ENCODE results near the gene APMAP. TPM values are rescaled to one million over a fixed set of nuclear protein-coding genes. Genes with fewer than 3 reads are reported as not detected.

APMAP gene
- total RNA-seq, 2 experiments from 2014 or later = 45.5 to 46.6 TPM

DNA sequence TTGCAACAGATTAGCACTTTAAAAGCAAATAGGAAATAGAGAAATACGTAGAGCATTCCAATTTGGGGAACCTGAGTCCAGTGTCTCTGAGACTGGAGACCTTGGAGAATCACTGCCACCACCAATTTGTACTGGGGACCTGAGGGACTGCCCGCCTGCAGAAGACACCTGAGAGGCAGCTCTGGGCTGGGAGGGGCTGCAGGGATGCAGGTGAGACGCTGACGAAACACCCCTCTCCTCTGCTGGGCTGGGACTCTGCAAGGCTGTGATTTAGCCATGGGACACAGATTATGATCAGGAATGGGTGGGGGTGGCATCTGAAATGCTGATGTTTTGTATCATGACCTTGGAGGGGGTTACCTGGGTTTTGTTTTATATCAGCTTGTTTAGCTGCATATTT lies 7.0 kb upstream of the APMAP start:
- Mint-ChIP-seq H3K27ac (no peak overlapping the region), H3K9me3 (no peaks in the 10 kb centered on the region), H3K36me3 (peaks cover 13% of the 10 kb centered on the region), H3K4me1 (ENCODE audit: low read depth) (peaks cover 10% of the 10 kb centered on the region), H3K4me3 (no peak overlapping the region), H3K27me3 (no peaks in the 10 kb centered on the region)
- ChIA-PET CTCF (interaction anchor here (0.5 to 3.1 kb wide), 3 partner anchors 35 to 180 kb away, joined by 3 to 18 read pairs (median 12); no protein-coding TSS in a partner anchor), POLR2A (no interaction called here)
- intact Hi-C loops (cut with micrococcal nuclease) = loop anchor here (10.0 kb wide), 1 partner anchor 315 kb away; no protein-coding TSS in a partner anchor
- no peak for DNase-seq

- CTCF ChIA-PET = interaction anchor here (1.2 to 3.1 kb wide), 4 partner anchors 65 to 400 kb away, joined by 4 to 18 read pairs (median 8); no protein-coding TSS in a partner anchor
- Mint-ChIP-seq H3K4me3 (no peak overlapping the region), H3K9me3 (no peaks in the 10 kb centered on the region), H3K36me3 (peaks cover 10% of the 10 kb centered on the region), H3K27ac (no peak overlapping the region), H3K27me3 (no peaks in the 10 kb centered on the region), H3K4me1 (ENCODE audit: low read depth) (peaks cover 15% of the 10 kb centered on the region)
- intact Hi-C loops (cut with micrococcal nuclease) = loop anchor here (10.0 kb wide), 1 partner anchor 316 kb away; no protein-coding TSS in a partner anchor
- DNase-seq = no peak
- POLR2A ChIA-PET = no interaction called here
These were observed 6.3 kb upstream of the APMAP start for GRCh38 chr20:24998631-24999445.

- Mint-ChIP-seq H3K36me3 (peaks cover 7% of the 10 kb centered on the region), H3K9me3 (no peaks in the 10 kb centered on the region), H3K27me3 (no peaks in the 10 kb centered on the region), H3K27ac (no peak overlapping the region), H3K4me1 (ENCODE audit: low read depth) (peaks cover 20% of the 10 kb centered on the region), H3K4me3 (no peak overlapping the region)
- intact Hi-C loops (cut with micrococcal nuclease) = loop anchor here (10.0 kb wide), 1 partner anchor 317 kb away; no protein-coding TSS in a partner anchor
- no peak for DNase-seq
- POLR2A ChIA-PET = no interaction called here
- CTCF ChIA-PET = interaction anchor here (1.2 to 3.1 kb wide), 4 partner anchors 65 to 401 kb away, joined by 4 to 18 read pairs (median 8); no protein-coding TSS in a partner anchor
These were observed 5.6 kb upstream of the APMAP start for GRCh38 chr20:24998121-24998520.

- no peaks in the 10 kb centered on the region for H3K27me3 Mint-ChIP-seq
- peaks cover 24% of the 10 kb centered on the region for H3K4me1 Mint-ChIP-seq (ENCODE audit: low read depth)
- no peak overlapping the region for H3K4me3 Mint-ChIP-seq
- peaks cover 3% of the 10 kb centered on the region for H3K36me3 Mint-ChIP-seq
- ChIA-PET POLR2A (no interaction called here), CTCF (interaction anchor here (0.7 to 4.7 kb wide), 8 partner anchors 13 to 402 kb away, joined by 3 to 92 read pairs (median 6); partner anchors contain the start of gene ACSS1)
- no peak for DNase-seq
- H3K9me3 Mint-ChIP-seq = no peaks in the 10 kb centered on the region
- intact Hi-C loops (cut with micrococcal nuclease) = loop anchor here (10.0 kb wide), 1 partner anchor 318 kb away; no protein-coding TSS in a partner anchor
- no peak overlapping the region for H3K27ac Mint-ChIP-seq
These were observed 4.2 kb upstream of the APMAP start for GRCh38 chr20:24996449-24997377.

GRCh38 chr20:24995741-24996448 lies 3.3 kb upstream of the APMAP start:
- peaks cover 3% of the 10 kb centered on the region for H3K36me3 Mint-ChIP-seq
- ChIA-PET CTCF (interaction anchor here (0.6 to 4.7 kb wide), 12 partner anchors 14 to 403 kb away, joined by 3 to 92 read pairs (median 5); partner anchors contain the start of gene ACSS1), POLR2A (no interaction called here)
- intact Hi-C loops (cut with micrococcal nuclease) = loop anchor here (1.0 to 10.0 kb wide), 3 partner anchors 69 to 319 kb away; no protein-coding TSS in a partner anchor
- H3K27ac Mint-ChIP-seq = no peak overlapping the region
- no peak for DNase-seq
- H3K9me3 Mint-ChIP-seq = no peaks in the 10 kb centered on the region
- H3K27me3 Mint-ChIP-seq = no peaks in the 10 kb centered on the region
- H3K4me1 Mint-ChIP-seq (ENCODE audit: low read depth) = peaks cover 32% of the 10 kb centered on the region
- no peak overlapping the region for H3K4me3 Mint-ChIP-seq

DNA sequence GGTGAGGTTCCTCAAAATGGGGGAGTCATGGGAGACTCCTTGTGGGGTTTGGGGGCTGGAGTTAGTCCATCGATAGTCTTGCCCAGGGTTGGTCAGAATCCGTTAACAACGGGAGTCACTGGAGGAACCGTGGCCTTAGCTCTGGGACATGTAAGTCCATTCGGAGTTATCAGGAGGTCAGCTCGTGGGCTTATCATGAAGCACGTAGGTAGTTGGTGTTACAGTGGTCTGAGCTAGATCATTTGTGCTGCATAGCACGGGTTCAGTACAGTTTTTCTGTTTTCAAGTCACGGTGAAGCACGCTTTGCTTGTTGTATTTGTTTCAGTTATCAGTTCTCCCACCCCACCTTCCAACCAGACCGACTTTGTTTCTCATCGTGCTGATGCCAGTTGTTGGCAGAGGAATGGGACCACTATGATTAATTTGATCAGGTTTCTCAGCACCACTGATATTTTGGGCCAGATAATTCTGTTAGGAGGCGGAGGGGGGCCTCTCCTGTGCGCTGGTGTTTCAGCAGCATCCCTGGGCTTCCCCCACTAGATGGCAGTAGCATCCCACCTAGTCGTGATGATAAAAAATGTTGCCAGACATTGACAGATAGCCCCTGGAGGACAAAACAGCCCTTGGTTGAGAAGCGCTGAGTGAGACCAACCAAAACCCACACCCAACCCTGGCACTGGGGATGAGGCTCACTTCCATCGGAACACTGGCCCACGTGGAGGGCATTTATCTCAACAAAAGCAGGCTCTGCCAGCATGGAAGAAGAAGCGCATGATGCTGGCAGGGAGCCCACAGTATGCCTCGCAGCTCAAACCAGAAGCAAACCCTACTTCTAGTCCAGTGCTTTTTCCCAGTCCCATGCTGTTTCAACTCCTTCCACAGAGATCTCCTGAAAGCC lies 2.2 kb upstream of the APMAP start:
- no peak overlapping the region for H3K27ac Mint-ChIP-seq
- peaks cover 3% of the 10 kb centered on the region for H3K36me3 Mint-ChIP-seq
- no peaks in the 10 kb centered on the region for H3K9me3 Mint-ChIP-seq
- H3K4me3 Mint-ChIP-seq = no peak overlapping the region
- intact Hi-C loops (cut with micrococcal nuclease) = loop anchor here (1.0 to 10.0 kb wide), 4 partner anchors 71 to 398 kb away; partner anchors contain the start of gene ABHD12
- POLR2A ChIA-PET = interaction anchor here (0.5 to 1.4 kb wide), 3 partner anchors 65 to 94 kb away, joined by 3 to 6 read pairs (median 3); no protein-coding TSS in a partner anchor
- H3K4me1 Mint-ChIP-seq (ENCODE audit: low read depth) = peaks cover 37% of the 10 kb centered on the region
- DNase-seq = peak; percentile 88
- H3K27me3 Mint-ChIP-seq = no peaks in the 10 kb centered on the region
- CTCF ChIA-PET = interaction anchor here (0.6 to 4.7 kb wide), 25 partner anchors 15 to 410 kb away, joined by 3 to 92 read pairs (median 4); partner anchors contain the start of gene ACSS1

GRCh38 chr20:24994186-24994465 lies 1.6 kb upstream of the APMAP start:
- intact Hi-C loops (cut with micrococcal nuclease) = loop anchor here (5.0 to 10.0 kb wide), 2 partner anchors 321 to 398 kb away; partner anchors contain the start of gene ABHD12
- no peaks in the 10 kb centered on the region for H3K9me3 Mint-ChIP-seq
- H3K27ac Mint-ChIP-seq = peak overlapping the region; percentile 4
- H3K4me1 Mint-ChIP-seq (ENCODE audit: low read depth) = peaks cover 40% of the 10 kb centered on the region
- CTCF ChIA-PET = interaction anchor here (0.6 to 4.7 kb wide), 21 partner anchors 39 to 411 kb away, joined by 3 to 92 read pairs (median 4); partner anchors contain the start of gene ACSS1
- POLR2A ChIA-PET = interaction anchor here (1.0 to 1.4 kb wide), 2 partner anchors 65 to 71 kb away, joined by 3 to 6 read pairs; no protein-coding TSS in a partner anchor
- peaks cover 3% of the 10 kb centered on the region for H3K36me3 Mint-ChIP-seq
- no peak overlapping the region for H3K4me3 Mint-ChIP-seq
- H3K27me3 Mint-ChIP-seq = no peaks in the 10 kb centered on the region
- no peak for DNase-seq

GRCh38 chr20:24993337-24994185 lies 1.0 kb upstream of the APMAP start:
- Mint-ChIP-seq H3K9me3 (no peaks in the 10 kb centered on the region), H3K27ac (peak overlapping the region; percentile 87), H3K27me3 (no peaks in the 10 kb centered on the region), H3K4me1 (ENCODE audit: low read depth) (peaks cover 45% of the 10 kb centered on the region), H3K36me3 (peaks cover 3% of the 10 kb centered on the region), H3K4me3 (peak overlapping the region; percentile 95)
- DNase-seq = no peak
- ChIA-PET POLR2A (interaction anchor here (0.8 to 1.4 kb wide), 4 partner anchors 65 to 254 kb away, joined by 3 to 6 read pairs (median 3); partner anchors contain the start of gene ACSS1), CTCF (interaction anchor here (0.6 to 4.7 kb wide), 22 partner anchors 39 to 412 kb away, joined by 3 to 92 read pairs (median 4); partner anchors contain the start of gene ACSS1)
- intact Hi-C loops (cut with micrococcal nuclease) = loop anchor here (2.0 to 10.0 kb wide), 8 partner anchors 45 to 703 kb away; partner anchors contain the start of genes ABHD12, CST7, ENTPD6 and GINS1

GRCh38 chr20:24991897-24992486 lies 559 bp downstream of the APMAP start:
- POLR2A ChIA-PET = interaction anchor here (1.3 kb wide), 1 partner anchor 255 kb away, joined by 3 read pairs; no protein-coding TSS in a partner anchor
- H3K36me3 Mint-ChIP-seq = peaks cover 6% of the 10 kb centered on the region
- H3K27ac Mint-ChIP-seq = peak overlapping the region; percentile 87
- DNase-seq = peak; percentile 36
- no peaks in the 10 kb centered on the region for H3K27me3 Mint-ChIP-seq
- intact Hi-C loops (cut with micrococcal nuclease) = loop anchor here (1.0 to 10.0 kb wide), 9 partner anchors 43 to 705 kb away; partner anchors contain the start of genes ABHD12, ACSS1, CST7 and ENTPD6
- H3K4me3 Mint-ChIP-seq = peak overlapping the region; percentile 95
- CTCF ChIA-PET = interaction anchor here (0.6 to 4.7 kb wide), 3 partner anchors 66 to 203 kb away, joined by 3 to 92 read pairs (median 4); no protein-coding TSS in a partner anchor
- H3K9me3 Mint-ChIP-seq = no peaks in the 10 kb centered on the region
- peaks cover 61% of the 10 kb centered on the region for H3K4me1 Mint-ChIP-seq (ENCODE audit: low read depth)

Measured in activated CD4-positive, alpha-beta memory T cell treated with anti-CD3 and anti-CD28 coated beads for 36 hours (primary cell).